Kidney capillary endothelial cell (primary cell): ENCODE results near the gene ACSL3.
"Not testable (repeated sequence)": the region's sequence is repeated elsewhere in the genome, so short reads cannot be mapped to it uniquely, and the experiment has no call there.

Experiments used
- DNase-seq: peaks from one replicate; pipeline ENCODE4 v3.0.0-alpha.2; 2018; ENCODE audit warnings: low spot score

Gene ACSL3

GRCh38 chr2:222977121-222977520, 116.3 kb downstream of the ACSL3 start:
- DNase-seq, result no peak

- DNase-seq, result no peak
These were observed 118.0 kb downstream of the ACSL3 start for GRCh38 chr2:222978850-222979249.

GRCh38 chr2:222979484-222979883, 118.6 kb downstream of the ACSL3 start:
- no peak for DNase-seq

- no peak for DNase-seq
These were observed 121.4 kb downstream of the ACSL3 start for GRCh38 chr2:222982010-222982908.

GRCh38 chr2:222982909-222983265, 122.1 kb downstream of the ACSL3 start:
- no peak for DNase-seq

GRCh38 chr2:222984908-222985307, 124.1 kb downstream of the ACSL3 start:
- no peak for DNase-seq

GRCh38 chr2:222989431-222989830, 128.6 kb downstream of the ACSL3 start:
- DNase-seq, result no peak

GRCh38 chr2:222990206-222990605, 129.4 kb downstream of the ACSL3 start:
- not testable (repeated sequence) for DNase-seq

GRCh38 chr2:222992137-222992536, 131.3 kb downstream of the ACSL3 start:
- DNase-seq, result no peak
